Loucy (cell line): ENCODE data around the gene JPH3.

Experiments
- H2AFZ ChIP-seq: fragments of 200-600 bp; sonication (generic); 2 replicates; pipeline ENCODE4 v1.6.0; 2016; ENCODE audit warnings: antibody characterized with exemption, mild to moderate bottlenecking, low read length, moderate library complexity
- H3F3A ChIP-seq: fragments of 200-600 bp; 2 replicates; pipeline ENCODE4 v1.6.0; 2016; ENCODE audit warnings: antibody characterized with exemption, low read depth, mild to moderate bottlenecking
- H3K27me3 ChIP-seq: fragments of 200-600 bp; sonication (generic); 2 replicates; pipeline ENCODE4 v1.6.1; 2014; ENCODE audit warnings: low read length, mild to moderate bottlenecking; ENCODE audit not compliant: insufficient read depth, poor library complexity, severe bottlenecking
- H3K36me3 ChIP-seq: fragments of 200-600 bp; sonication (generic); 2 replicates; pipeline ENCODE4 v1.6.1; 2016; ENCODE audit warnings: low read length; ENCODE audit not compliant: insufficient read depth
- H3K4me1 ChIP-seq: fragments of 200-600 bp; sonication (generic); 2 replicates; pipeline ENCODE4 v1.5.1; 2014; ENCODE audit warnings: low read length, mild to moderate bottlenecking; ENCODE audit not compliant: insufficient read depth, poor library complexity, severe bottlenecking
- H3K4me2 ChIP-seq: fragments of 200-600 bp; sonication (generic); 2 replicates; pipeline ENCODE4 v1.6.0; 2014; ENCODE audit warnings: antibody characterized with exemption, low read length, low read depth, mild to moderate bottlenecking; ENCODE audit not compliant: poor library complexity, severe bottlenecking
- H3K4me3 ChIP-seq: fragments of 200-600 bp; sonication (generic); 2 replicates; pipeline ENCODE4 v1.5.1; 2014; ENCODE audit warnings: low read length, mild to moderate bottlenecking, mixed read lengths; ENCODE audit not compliant: poor library complexity, severe bottlenecking
- H3K79me2 ChIP-seq: fragments of 200-600 bp; sonication (generic); 2 replicates; pipeline ENCODE4 v1.6.1; 2014; ENCODE audit warnings: low read length; ENCODE audit not compliant: insufficient read depth
- H3K9ac ChIP-seq: fragments of 200-600 bp; sonication (generic); 2 replicates; pipeline ENCODE4 v1.6.0; 2014; ENCODE audit warnings: mild to moderate bottlenecking, low read depth, low read length, moderate library complexity; ENCODE audit not compliant: poor library complexity, severe bottlenecking
- H3K9me2 ChIP-seq: fragments of 200-600 bp; sonication (generic); replicated peaks from 2 replicates; pipeline ENCODE4 v1.6.1; 2016; ENCODE audit warnings: low read depth, low read length, mixed read lengths
- H3K9me3 ChIP-seq: fragments of 200-600 bp; sonication (generic); 2 replicates; pipeline ENCODE4 v1.6.1; 2014; ENCODE audit warnings: mild to moderate bottlenecking, antibody characterized with exemption, low read length, low read depth; ENCODE audit not compliant: insufficient read depth
- H4K20me1 ChIP-seq: fragments of 200-600 bp; sonication (generic); 2 replicates; pipeline ENCODE4 v1.6.0; 2014; ENCODE audit warnings: antibody characterized with exemption, low read length, mild to moderate bottlenecking; ENCODE audit not compliant: insufficient read depth, poor library complexity, severe bottlenecking
- CTCF ChIP-seq: fragments of 200-600 bp; sonication (generic); conservative IDR thresholded peaks from 2 replicates; pipeline ENCODE4 v1.5.1; 2014; ENCODE audit warnings: mild to moderate bottlenecking, antibody characterized with exemption, low read length
- EZH2phosphoT487 ChIP-seq: fragments of 200-600 bp; IDR thresholded peaks from 2 replicates; pipeline ENCODE4 v1.6.1; 2018; ENCODE audit warnings: antibody characterized with exemption, mild to moderate bottlenecking, moderate library complexity, borderline replicate concordance

The JPH3 gene

GRCh38 chr16:87735270-87736007 lies 133.1 kb downstream of the JPH3 start:
- Histone ChIP-seq H3K79me2 (no peaks in the 10 kb centered on the region), H3K9me3 (no peaks in the 10 kb centered on the region), H3K27me3 (no peaks in the 10 kb centered on the region), H3K4me1 (no peaks in the 10 kb centered on the region), H2AFZ (no peak overlapping the region), H3K36me3 (peaks cover 14% of the 10 kb centered on the region; the same call in 1 of the 2 replicates), H3K4me3 (no peak overlapping the region), H3K9me2 (no peaks in the 10 kb centered on the region), H4K20me1 (no peaks in the 10 kb centered on the region), H3K9ac (no peak overlapping the region), H3K4me2 (no peak overlapping the region), H3F3A (no peaks in the 10 kb centered on the region)
- TF ChIP-seq EZH2phosphoT487 (no peak), CTCF (no peak)

GRCh38 chr16:87736008-87736382 lies 133.7 kb downstream of the JPH3 start:
- Histone ChIP-seq H3K9ac (no peak overlapping the region), H3K4me2 (no peak overlapping the region), H3K36me3 (peaks cover 16% of the 10 kb centered on the region; the same call in 1 of the 2 replicates), H3K4me3 (no peak overlapping the region), H4K20me1 (no peaks in the 10 kb centered on the region), H3K9me2 (no peaks in the 10 kb centered on the region), H3K4me1 (no peaks in the 10 kb centered on the region), H3K9me3 (no peaks in the 10 kb centered on the region), H3F3A (no peaks in the 10 kb centered on the region), H2AFZ (no peak overlapping the region), H3K79me2 (no peaks in the 10 kb centered on the region), H3K27me3 (no peaks in the 10 kb centered on the region)
- TF ChIP-seq EZH2phosphoT487, result no peak
- TF ChIP-seq CTCF, result no peak

GRCh38 chr16:87739801-87740200 lies 137.5 kb downstream of the JPH3 start:
- Histone ChIP-seq H3F3A (no peaks in the 10 kb centered on the region), H3K9ac (no peak overlapping the region), H3K36me3 (peaks cover 10% of the 10 kb centered on the region; the same call in 1 of the 2 replicates), H3K9me3 (no peaks in the 10 kb centered on the region), H3K9me2 (no peaks in the 10 kb centered on the region), H3K4me2 (no peak overlapping the region), H4K20me1 (no peaks in the 10 kb centered on the region), H2AFZ (no peak overlapping the region), H3K4me3 (no peak overlapping the region), H3K79me2 (no peaks in the 10 kb centered on the region; the same call in 1 of the 2 replicates), H3K4me1 (no peaks in the 10 kb centered on the region), H3K27me3 (no peaks in the 10 kb centered on the region)
- TF ChIP-seq CTCF, result no peak
- TF ChIP-seq EZH2phosphoT487, result no peak
